ENCODE results near the gene RIMBP2.

RIMBP2 gene

GRCh38 chr12:130711756-130712155, 4.3 kb downstream of the RIMBP2 start:
- TF ChIP-seq CTCF (IDR thresholded peaks at IDR 0.05; ENCODE audit: low read depth, low read length), result no peak
- DNase-seq (ENCODE audit: low read depth in 2 of 2), result no peak
- no peak overlapping the region for H3K4me3 ChIP-seq (replicated peaks in 1 of 2; ENCODE audit: low read depth in 2 of 2, low read length in 2 of 2)

GRCh38 chr12:130710733-130711080, 5.4 kb downstream of the RIMBP2 start:
- no peak overlapping the region for H3K4me3 ChIP-seq (replicated peaks in 1 of 2; ENCODE audit: low read depth in 2 of 2, low read length in 2 of 2)
- TF ChIP-seq CTCF (IDR thresholded peaks at IDR 0.05; ENCODE audit: low read depth, low read length), result no peak
- no peak for DNase-seq (ENCODE audit: low read depth in 2 of 2)

GRCh38 chr12:130709971-130710732, 5.9 kb downstream of the RIMBP2 start:
- DNase-seq (ENCODE audit: low read depth in 2 of 2), result no peak
- no peak for TF ChIP-seq CTCF (IDR thresholded peaks at IDR 0.05; ENCODE audit: low read depth, low read length)
- H3K4me3 ChIP-seq (replicated peaks in 1 of 2; ENCODE audit: low read depth in 2 of 2, low read length in 2 of 2), result no peak overlapping the region

GRCh38 chr12:130709151-130709970, 6.7 kb downstream of the RIMBP2 start:
- no peak for DNase-seq (ENCODE audit: low read depth in 2 of 2)
- TF ChIP-seq CTCF (IDR thresholded peaks at IDR 0.05; ENCODE audit: low read depth, low read length), result no peak
- H3K4me3 ChIP-seq (replicated peaks in 1 of 2; ENCODE audit: low read depth in 2 of 2, low read length in 2 of 2), result no peak overlapping the region

GRCh38 chr12:130708648-130709047, 7.5 kb downstream of the RIMBP2 start:
- H3K4me3 ChIP-seq (replicated peaks in 1 of 2; ENCODE audit: low read depth in 2 of 2, low read length in 2 of 2), result no peak overlapping the region
- TF ChIP-seq CTCF (IDR thresholded peaks at IDR 0.05; ENCODE audit: low read depth, low read length), result no peak
- no peak for DNase-seq (ENCODE audit: low read depth in 2 of 2)

- no peak for TF ChIP-seq CTCF (IDR thresholded peaks at IDR 0.05; ENCODE audit: low read depth, low read length)
- H3K4me3 ChIP-seq (replicated peaks in 1 of 2; ENCODE audit: low read depth in 2 of 2, low read length in 2 of 2), result no peak overlapping the region
- no peak for DNase-seq (ENCODE audit: low read depth in 2 of 2)
Observed at GRCh38 chr12:130707571-130707891, 8.6 kb downstream of the RIMBP2 start.

Measured in cardiac fibroblast (primary cell).